NCI-H446 treated with DMSO at 0.1 percent for 48 hours (cell line): ENCODE data around the gene TUBA1C.
A peak's percentile ranks its signal among the peaks of the same experiment; 100 is the strongest.
"Not testable (repeated sequence)": the region's sequence is repeated elsewhere in the genome, so short reads cannot be mapped to it uniquely, and the experiment has no call there.

ENCODE experiments used
- DNase-seq: peaks from one replicate; lab custom pipeline; 2025; lab: John Stamatoyannopoulos, UW

TUBA1C gene

DNA sequence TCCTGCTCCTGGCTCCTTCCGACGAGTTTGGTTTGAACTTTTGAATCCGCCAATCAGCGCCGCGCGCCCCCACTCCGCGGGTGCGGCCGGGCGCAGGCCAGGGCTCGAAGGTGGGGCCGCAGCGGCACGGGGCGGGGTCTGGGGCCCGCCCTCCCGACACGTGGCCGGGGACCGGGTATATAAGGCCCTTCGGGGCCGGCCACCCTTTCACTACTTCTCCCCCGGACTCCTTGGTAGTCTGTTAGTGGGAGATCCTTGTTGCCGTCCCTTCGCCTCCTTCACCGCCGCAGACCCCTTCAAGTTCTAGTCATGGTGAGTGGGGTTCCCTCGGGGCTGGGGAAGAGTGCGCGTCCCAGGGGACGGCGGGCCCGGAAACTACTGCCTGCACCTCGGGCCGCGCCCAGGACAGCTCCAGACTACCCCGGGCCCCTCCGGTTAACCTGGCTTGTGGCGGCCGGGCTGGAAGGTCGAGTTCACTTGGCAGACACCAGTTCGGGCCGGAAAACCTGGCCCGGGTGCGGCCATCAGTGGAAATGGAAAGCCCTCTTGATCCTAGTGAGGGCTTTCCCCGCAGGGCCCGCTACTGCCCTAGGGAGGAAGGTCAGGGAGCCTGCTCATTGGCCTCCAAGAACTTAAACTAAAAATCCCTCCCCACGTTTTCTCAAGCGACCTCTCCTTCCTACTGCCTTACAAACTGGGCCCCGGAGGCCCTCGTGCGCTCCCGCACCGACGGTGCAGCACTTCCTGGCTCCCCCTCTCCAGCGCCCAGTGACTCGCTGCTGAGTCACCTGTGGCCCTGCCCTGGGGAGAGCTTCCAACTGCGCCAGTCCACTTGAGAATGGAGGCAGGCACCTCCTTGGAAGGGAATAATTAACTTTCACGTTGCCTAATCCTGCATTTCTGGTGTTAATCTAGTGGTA is at the start of gene TUBA1C:
TSS of gene TUBA1C (plus strand) at position 210 of the 920 bp plus-strand sequence. CDS start at position 310, 100 bp downstream.
- DNase-seq, result peak; percentile 77

GRCh38 chr12:49219417-49220026 is 45.4 kb upstream of the TUBA1C start:
- no peak for DNase-seq

DNA sequence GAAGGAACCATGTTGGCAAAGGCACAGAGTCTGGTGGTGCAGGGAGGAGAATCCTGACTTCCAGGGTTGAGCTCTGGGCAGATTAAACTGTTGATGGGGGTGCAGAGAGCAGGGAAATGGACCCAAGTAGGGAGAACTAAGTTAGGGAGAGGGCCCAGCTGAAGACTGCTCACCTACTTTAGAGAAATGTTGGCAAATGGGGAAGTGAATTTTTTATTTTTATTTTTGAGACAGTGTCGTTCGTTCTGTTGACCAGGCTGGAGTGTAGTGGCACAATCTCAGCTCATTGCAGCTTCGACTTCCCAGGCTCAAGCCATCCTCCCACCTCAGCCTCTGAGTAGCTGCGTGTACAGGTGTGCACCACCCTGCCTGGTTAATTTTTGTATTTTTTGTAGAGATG is 43.9 kb upstream of the TUBA1C start:
- DNase-seq, result no peak

- no peak for DNase-seq
Measured at GRCh38 chr12:49223122-49223521, 41.8 kb upstream of the TUBA1C start.

GRCh38 chr12:49223590-49224369 is 41.1 kb upstream of the TUBA1C start:
- no peak for DNase-seq

GRCh38 chr12:49225576-49226166 is 39.2 kb upstream of the TUBA1C start:
- no peak for DNase-seq

DNA sequence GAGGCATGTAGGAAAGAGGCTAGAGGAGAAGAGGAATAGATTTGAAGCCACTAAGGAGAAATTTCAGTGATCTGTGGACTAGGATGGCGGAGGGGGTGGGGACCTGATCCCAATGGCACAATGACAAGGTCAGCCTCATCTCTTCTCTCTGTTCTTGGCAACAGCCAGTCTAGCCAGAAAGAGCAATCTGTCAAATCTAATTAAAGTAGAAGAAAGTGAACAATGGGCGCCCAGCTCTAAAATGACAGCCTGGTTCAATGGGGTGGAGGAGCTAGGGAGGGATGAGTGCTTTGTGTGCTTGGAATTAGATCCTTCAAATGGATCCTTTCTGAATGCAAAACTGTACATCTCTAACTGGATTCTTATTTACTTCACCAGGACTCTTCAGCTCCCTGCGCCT is 37.2 kb upstream of the TUBA1C start:
- peak; percentile 75 for DNase-seq

DNA sequence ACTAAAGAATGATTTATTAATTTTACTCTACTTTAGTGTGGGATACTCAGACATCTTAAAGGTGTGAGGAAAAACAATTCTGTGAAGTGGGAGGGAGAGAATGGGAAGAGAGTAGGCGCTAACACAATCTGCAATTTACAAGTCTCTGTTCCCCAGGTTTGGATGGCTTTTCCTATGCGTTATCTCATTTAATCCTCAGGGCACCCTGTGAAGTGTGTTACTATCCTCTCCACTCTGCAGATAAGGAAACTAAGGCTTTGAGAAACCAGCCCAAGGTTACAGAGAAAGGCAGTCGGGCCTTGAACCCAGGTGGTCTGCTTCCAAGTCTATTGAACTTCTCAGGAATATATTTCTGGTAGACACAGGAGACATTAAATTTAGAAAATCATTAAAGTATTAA is 36.2 kb upstream of the TUBA1C start:
- DNase-seq, result no peak

- DNase-seq, result no peak
Measured at GRCh38 chr12:49230176-49230804, 34.6 kb upstream of the TUBA1C start.

DNA sequence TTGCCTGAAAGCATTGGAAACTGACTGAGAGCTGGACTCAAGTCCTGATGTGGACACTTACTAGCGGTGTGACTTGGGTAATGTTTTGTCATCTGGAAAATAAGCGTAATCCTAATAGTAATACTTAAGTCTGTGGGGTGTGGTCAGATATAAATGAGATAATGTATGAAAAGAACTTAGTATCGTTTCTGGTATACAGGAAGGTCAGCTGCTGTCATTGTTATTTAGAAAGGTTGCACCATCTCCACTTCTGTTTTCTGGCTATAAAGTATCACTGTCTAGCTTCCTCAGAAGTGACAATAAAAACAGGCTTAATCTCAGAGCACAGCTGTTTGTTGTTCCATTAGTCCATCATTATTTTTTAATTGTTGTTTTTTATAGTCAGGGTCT is 34.1 kb upstream of the TUBA1C start:
- no peak for DNase-seq

DNA sequence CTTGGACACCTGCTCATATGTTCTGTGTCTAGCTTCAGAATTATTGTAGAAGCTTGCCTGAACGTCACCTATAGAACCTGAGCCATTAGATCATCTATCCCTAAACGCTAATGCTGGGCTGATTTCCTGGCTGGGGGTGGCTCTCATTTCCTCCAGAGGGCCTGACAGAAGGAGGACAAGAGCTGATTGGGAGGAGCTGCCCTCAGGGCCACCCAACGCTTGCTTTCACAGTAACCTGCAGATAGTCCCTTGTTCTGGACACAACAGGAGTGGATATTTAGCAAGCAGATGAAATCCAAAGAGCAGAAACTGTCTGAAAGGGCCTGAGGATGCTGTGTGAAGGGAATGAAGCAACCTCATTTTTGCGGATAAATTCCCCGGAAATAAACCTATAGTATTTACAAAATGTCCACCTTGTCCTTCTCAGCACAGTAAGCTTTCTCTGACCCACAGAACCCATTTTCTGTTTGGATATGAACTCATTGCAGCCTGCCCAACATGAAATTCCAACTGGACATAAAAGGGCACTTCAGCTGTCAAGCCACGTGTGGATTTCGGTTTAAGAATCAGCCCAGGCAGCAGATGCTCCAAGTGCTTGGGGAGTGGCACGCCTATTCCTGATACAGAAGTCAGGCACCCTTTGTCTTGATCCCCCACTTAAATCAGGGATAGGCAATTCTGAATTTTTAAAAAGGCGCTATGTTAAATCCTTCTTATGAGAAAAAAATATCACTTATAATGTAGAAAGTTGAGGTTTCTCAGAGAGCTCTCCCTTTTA is 32.8 kb upstream of the TUBA1C start:
- DNase-seq, result peak; percentile 21

GRCh38 chr12:49232940-49233841 is 31.7 kb upstream of the TUBA1C start:
- DNase-seq, result peak; percentile 53

DNA sequence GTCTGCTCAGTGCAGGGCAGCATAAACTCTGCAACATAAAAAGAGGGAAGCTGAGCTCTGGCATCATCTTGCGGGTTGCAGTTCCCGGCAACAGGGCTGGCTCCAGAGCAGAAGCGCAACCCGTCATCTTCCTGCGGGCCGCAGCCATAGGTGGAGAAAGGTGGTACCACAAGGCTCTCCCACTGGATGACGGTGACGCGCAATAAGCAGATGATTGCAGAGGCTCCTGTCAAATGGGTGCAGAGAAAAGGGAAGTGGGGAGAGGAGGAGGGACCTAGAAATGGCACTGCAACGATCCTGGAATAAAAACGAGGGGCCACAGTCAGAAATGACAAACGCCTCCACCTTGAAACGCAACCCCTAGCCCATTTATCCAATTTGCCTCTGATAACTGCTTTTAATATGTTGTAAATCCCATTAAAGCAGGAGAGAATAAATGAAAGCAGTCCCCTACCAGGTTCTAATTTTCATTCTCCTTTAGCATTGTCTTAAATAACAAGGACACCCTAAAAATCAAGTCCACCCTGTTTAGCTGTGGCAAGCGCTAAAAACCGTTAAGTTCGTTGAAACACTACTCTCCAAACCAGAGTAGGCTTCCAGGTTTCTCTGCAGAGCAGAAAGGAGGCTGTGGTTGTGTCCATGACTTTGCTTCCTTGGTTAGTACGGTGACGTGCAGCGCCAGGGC is 30.9 kb upstream of the TUBA1C start:
- DNase-seq, result peak; percentile 97

GRCh38 chr12:49236423-49236822 is 28.5 kb upstream of the TUBA1C start:
- no peak for DNase-seq

- DNase-seq, result no peak
Measured at GRCh38 chr12:49243631-49244030, 21.3 kb upstream of the TUBA1C start.

- DNase-seq, result no peak
Measured at GRCh38 chr12:49244176-49244575, 20.7 kb upstream of the TUBA1C start.

DNA sequence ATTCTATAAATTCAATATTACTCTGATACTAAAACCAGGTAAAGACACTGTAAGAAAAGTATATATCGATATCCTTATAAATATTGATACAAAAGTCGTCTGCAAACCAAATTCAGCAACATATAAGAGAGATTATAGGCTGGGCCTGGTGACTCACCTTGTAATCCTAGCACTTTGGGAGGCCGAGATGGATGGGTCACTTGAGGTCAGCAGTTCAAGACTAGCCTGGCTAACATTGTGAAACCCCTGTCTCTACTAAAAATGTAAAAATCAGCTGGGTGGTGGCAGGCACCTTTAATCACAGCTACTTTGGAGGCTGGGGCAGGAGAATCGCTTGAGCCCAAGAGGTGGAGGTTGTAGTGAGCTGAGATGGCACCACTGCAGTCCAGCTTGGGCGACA is 13.5 kb upstream of the TUBA1C start:
- DNase-seq, result no peak

- DNase-seq, result no peak
Measured at GRCh38 chr12:49253033-49253623, 11.8 kb upstream of the TUBA1C start.

- DNase-seq, result not testable (repeated sequence)
Measured at GRCh38 chr12:49255456-49255855, 9.4 kb upstream of the TUBA1C start.
